K562 (cell line): Measurements from ENCODE around the gene TFPT. TPM values are rescaled to one million over a fixed set of nuclear protein-coding genes. Genes with fewer than 3 reads are reported as not detected.
A peak's percentile ranks its signal among the peaks of the same experiment; 100 is the strongest.

Experiments
- ARID1B ChIP-seq: fragments of 450-650 bp; IDR thresholded peaks from 2 replicates; pipeline ENCODE4 v1.6.1; 2016; ENCODE audit warnings: antibody characterized with exemption, mild to moderate bottlenecking, inconsistent platforms
- EZH2 ChIP-seq: IDR thresholded peaks from 2 replicates; pipeline ENCODE4 v1.6.1; 2012; ENCODE audit warnings: low read depth, mild to moderate bottlenecking, inconsistent platforms, low read length, borderline replicate concordance
- FOXA1 ChIP-seq: fragments of 450-650 bp; IDR thresholded peaks from 2 replicates; pipeline ENCODE4 v1.6.1; 2016; ENCODE audit warnings: mild to moderate bottlenecking, borderline replicate concordance
- GATAD2B ChIP-seq: fragments of 450-650 bp; IDR thresholded peaks from 2 replicates; pipeline ENCODE4 v1.6.1; 2017; ENCODE audit warnings: mild to moderate bottlenecking, borderline replicate concordance
- MAFK ChIP-seq: IDR thresholded peaks from 2 replicates; pipeline ENCODE4 v1.6.1; 2011; ENCODE audit warnings: low read length, improper control_type of control experiment
- MTA1 ChIP-seq: fragments of 450-650 bp; IDR thresholded peaks from 2 replicates; pipeline ENCODE4 v1.6.1; 2017; ENCODE audit warnings: borderline replicate concordance
- MYC ChIP-seq, 2 experiments: fragments of 250-450 bp in 1 of 2; sonication (Bioruptor Pico) in 1 of 2; IDR thresholded peaks; 2 replicates each; pipeline versions ENCODE4 v1.5.1 to v1.6.1; 2012 to 2021; ENCODE audit warnings: low read depth in 2 of 2, borderline replicate concordance in 1 of 2, improper control_type of control experiment in 1 of 2, low read length in 1 of 2, mild to moderate bottlenecking in 1 of 2, moderate library complexity in 1 of 2
- NUFIP1 ChIP-seq: fragments of 450-650 bp; IDR thresholded peaks from 2 replicates; pipeline ENCODE4 v1.6.1; 2018; ENCODE audit not compliant: partially characterized antibody
- PCBP2 ChIP-seq: fragments of 200-400 bp; formaldehyde crosslinking; IDR thresholded peaks from 2 replicates; pipeline ENCODE4 v1.6.1; 2018; ENCODE audit warnings: low read length, low read depth, mild to moderate bottlenecking, moderate library complexity; ENCODE audit not compliant: poor library complexity, severe bottlenecking
- PTBP1 ChIP-seq: fragments of 200-400 bp; formaldehyde crosslinking; IDR thresholded peaks from 2 replicates; pipeline ENCODE4 v1.6.1; 2017; ENCODE audit warnings: low read depth, low read length
- SMAD3 ChIP-seq: fragments of 450-650 bp; formaldehyde crosslinking; conservative IDR thresholded peaks from 2 replicates; pipeline ENCODE4 v1.4.0; 2020; ENCODE audit warnings: mild to moderate bottlenecking
- YY1 ChIP-seq, 3 experiments: IDR thresholded peaks; 2 replicates each; pipeline ENCODE4 v1.6.1; 2011; ENCODE audit warnings: low read length in 2 of 3, mild to moderate bottlenecking in 2 of 3, moderate library complexity in 2 of 3, borderline replicate concordance in 1 of 3, control low read depth in 1 of 3, low read depth in 1 of 3; ENCODE audit not compliant: insufficient read depth in 3 of 3, insufficient replicate concordance in 2 of 3, control insufficient read depth in 1 of 3, insufficient read length in 1 of 3; ENCODE audit errors: extremely low read depth in 1 of 3
- ZZZ3 ChIP-seq: fragments of 450-650 bp; IDR thresholded peaks from 2 replicates; pipeline ENCODE4 v1.6.1; 2016; ENCODE audit warnings: antibody characterized with exemption, mild to moderate bottlenecking, moderate library complexity
- polyA plus RNA-seq, 8 experiments: library from polyadenylated mRNA; depleted of rRNA in 4 of 8; stranded (reverse) in 5 of 8; unstranded in 3 of 8; fragments of >200 nt; fragmentation: Nextera tagmentation in 2 of 8; fragmentation: Illumina TruSeq in 1 of 8; extraction: Ambion mirVana in 2 of 8; extraction: Trizol in 1 of 8; gene quantifications; 2 replicates each; pipeline versions ENCODE4 v1.2.1 to v1.2.3, GENCODE V29; 2011 to 2014; ENCODE audit warnings: inconsistent platforms in 1 of 8, missing spikeins in 1 of 8
- total RNA-seq, 7 experiments: library from RNA; depleted of rRNA in 6 of 7; stranded (reverse); fragments of >200 nt in 6 of 7; fragmentation: Illumina TruSeq in 2 of 7; extraction: Trizol in 2 of 7; gene quantifications; 2 replicates each; pipeline versions ENCODE4 v1.2.1 to v1.2.3, GENCODE V29; 2011 to 2021; ENCODE audit warnings: low replicate concordance in 1 of 7
- TF ChIP-seq, protein P1 (sequence below): fragments of 450-650 bp; IDR thresholded peaks from 2 replicates; pipeline ENCODE4 v1.6.1; 2016; ENCODE audit warnings: mild to moderate bottlenecking
- TF ChIP-seq, protein P2 (sequence below): sonication (generic); formaldehyde crosslinking; IDR thresholded peaks from 2 replicates; pipeline ENCODE4 v1.8.1; 2023; ENCODE audit warnings: mild to moderate bottlenecking, missing genetic modification reagents
- TF ChIP-seq, protein P3 (sequence below): fragments of 450-650 bp; IDR thresholded peaks from 2 replicates; pipeline ENCODE4 v1.6.1; 2018; ENCODE audit not compliant: partially characterized antibody

Gene TFPT
- total and polyA plus RNA-seq, 9 of the 15 experiments (the other 6 are each of a cell fraction or from before 2014, with no cell fraction given), result 0.72 to 16.4 (median 9.2) TPM

DNA sequence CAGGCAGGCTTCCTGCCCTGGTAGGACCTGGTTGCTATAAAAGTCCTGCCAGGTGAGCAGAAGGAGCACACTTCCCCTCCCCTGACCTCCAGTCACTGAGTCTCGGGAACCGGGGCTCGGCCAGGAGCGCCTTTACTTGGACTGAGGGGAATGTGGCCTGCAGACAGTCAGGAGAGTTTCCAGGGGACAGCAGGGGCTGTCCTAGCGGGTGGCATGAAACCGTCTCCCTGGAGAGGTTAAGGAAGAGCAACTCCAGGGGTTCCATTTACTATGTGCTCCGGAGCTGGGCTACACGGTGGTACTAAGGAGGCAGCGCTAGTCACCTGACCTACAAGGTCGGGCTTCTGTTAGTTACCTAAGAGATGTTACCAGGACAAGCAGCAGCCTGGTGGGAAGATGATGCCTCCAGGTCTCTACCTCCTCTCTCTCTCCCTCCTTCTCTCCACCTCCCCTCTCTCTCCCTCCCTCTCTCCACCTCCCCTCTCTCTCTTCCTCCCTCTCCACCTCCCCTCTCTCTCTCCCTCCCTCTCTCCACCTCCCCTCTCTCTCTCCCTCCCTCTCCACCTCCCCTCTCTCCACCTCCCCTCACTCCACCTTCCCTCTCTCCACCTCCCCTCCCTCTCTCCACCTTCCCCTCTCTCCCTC lies 18.0 kb upstream of the TFPT start (continued):
- TF ChIP-seq, protein P1, sequence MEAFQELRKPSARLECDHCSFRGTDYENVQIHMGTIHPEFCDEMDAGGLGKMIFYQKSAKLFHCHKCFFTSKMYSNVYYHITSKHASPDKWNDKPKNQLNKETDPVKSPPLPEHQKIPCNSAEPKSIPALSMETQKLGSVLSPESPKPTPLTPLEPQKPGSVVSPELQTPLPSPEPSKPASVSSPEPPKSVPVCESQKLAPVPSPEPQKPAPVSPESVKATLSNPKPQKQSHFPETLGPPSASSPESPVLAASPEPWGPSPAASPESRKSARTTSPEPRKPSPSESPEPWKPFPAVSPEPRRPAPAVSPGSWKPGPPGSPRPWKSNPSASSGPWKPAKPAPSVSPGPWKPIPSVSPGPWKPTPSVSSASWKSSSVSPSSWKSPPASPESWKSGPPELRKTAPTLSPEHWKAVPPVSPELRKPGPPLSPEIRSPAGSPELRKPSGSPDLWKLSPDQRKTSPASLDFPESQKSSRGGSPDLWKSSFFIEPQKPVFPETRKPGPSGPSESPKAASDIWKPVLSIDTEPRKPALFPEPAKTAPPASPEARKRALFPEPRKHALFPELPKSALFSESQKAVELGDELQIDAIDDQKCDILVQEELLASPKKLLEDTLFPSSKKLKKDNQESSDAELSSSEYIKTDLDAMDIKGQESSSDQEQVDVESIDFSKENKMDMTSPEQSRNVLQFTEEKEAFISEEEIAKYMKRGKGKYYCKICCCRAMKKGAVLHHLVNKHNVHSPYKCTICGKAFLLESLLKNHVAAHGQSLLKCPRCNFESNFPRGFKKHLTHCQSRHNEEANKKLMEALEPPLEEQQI, result no peak
- TF ChIP-seq EZH2 (no peak), FOXA1 (no peak), ZZZ3 (no peak), NUFIP1 (no peak), MAFK (no peak), ARID1B (no peak), MYC (IDR thresholded peaks at IDR 0.05; ENCODE audit: low read depth, low read length) (no peak), MYC (CRISPR knock-in tag; IDR thresholded peaks at IDR 0.05; ENCODE audit: borderline replicate concordance, low read depth) (no peak), PCBP2 (peak; percentile 97), GATAD2B (no peak), PTBP1 (0 out of 2 replicates have a peak, but pooled peaks have one; percentile 84), YY1 (IDR thresholded peaks at IDR 0.05; ENCODE audit: borderline replicate concordance in 1 of 3, control insufficient read depth in 1 of 3, extremely low read depth in 1 of 3, insufficient read depth in 3 of 3, insufficient read length in 1 of 3, insufficient replicate concordance in 2 of 3, low read depth in 1 of 3, low read length in 2 of 3) (no peak), SMAD3 (CRISPR knock-in tag) (no peak), MTA1 (no peak)
- TF ChIP-seq, protein P2, sequence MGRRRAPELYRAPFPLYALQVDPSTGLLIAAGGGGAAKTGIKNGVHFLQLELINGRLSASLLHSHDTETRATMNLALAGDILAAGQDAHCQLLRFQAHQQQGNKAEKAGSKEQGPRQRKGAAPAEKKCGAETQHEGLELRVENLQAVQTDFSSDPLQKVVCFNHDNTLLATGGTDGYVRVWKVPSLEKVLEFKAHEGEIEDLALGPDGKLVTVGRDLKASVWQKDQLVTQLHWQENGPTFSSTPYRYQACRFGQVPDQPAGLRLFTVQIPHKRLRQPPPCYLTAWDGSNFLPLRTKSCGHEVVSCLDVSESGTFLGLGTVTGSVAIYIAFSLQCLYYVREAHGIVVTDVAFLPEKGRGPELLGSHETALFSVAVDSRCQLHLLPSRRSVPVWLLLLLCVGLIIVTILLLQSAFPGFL, result no peak
- TF ChIP-seq, protein P3, sequence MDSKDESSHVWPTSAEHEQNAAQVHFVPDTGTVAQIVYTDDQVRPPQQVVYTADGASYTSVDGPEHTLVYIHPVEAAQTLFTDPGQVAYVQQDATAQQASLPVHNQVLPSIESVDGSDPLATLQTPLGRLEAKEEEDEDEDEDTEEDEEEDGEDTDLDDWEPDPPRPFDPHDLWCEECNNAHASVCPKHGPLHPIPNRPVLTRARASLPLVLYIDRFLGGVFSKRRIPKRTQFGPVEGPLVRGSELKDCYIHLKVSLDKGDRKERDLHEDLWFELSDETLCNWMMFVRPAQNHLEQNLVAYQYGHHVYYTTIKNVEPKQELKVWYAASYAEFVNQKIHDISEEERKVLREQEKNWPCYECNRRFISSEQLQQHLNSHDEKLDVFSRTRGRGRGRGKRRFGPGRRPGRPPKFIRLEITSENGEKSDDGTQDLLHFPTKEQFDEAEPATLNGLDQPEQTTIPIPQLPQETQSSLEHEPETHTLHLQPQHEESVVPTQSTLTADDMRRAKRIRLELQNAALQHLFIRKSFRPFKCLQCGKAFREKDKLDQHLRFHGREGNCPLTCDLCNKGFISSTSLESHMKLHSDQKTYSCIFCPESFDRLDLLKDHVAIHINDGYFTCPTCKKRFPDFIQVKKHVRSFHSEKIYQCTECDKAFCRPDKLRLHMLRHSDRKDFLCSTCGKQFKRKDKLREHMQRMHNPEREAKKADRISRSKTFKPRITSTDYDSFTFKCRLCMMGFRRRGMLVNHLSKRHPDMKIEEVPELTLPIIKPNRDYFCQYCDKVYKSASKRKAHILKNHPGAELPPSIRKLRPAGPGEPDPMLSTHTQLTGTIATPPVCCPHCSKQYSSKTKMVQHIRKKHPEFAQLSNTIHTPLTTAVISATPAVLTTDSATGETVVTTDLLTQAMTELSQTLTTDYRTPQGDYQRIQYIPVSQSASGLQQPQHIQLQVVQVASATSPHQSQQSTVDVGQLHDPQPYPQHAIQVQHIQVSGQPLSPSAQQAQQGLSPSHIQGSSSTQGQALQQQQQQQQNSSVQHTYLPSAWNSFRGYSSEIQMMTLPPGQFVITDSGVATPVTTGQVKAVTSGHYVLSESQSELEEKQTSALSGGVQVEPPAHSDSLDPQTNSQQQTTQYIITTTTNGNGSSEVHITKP, result no peak
